Measurements from ENCODE around the gene OR2T11.
"Not testable (repeated sequence)": the region's sequence is repeated elsewhere in the genome, so short reads cannot be mapped to it uniquely, and the experiment has no call there.

The OR2T11 gene, protein sequence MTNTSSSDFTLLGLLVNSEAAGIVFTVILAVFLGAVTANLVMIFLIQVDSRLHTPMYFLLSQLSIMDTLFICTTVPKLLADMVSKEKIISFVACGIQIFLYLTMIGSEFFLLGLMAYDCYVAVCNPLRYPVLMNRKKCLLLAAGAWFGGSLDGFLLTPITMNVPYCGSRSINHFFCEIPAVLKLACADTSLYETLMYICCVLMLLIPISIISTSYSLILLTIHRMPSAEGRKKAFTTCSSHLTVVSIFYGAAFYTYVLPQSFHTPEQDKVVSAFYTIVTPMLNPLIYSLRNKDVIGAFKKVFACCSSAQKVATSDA

DNA sequence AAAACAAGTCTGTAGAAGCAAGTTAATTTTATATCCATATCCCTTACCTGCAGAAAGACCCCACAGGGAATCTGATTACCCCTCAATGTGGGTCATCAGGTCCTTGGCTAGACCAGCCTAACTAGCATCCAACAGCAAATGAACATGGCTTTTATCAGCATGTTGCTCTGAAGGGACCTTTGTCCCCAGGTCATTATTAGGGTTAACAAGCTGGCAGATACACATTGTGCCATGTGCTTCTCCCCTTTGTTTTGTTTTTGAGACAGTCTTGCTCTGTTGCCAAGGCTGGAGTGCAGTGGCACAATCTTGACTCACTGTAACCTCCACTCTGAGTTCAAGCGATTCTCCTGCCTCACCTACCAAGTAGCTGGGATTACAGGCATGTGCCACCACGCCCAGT lies at the start of gene OR2T11:
Gene OR2T11, minus strand, starts transcription at position 101 of the 400 bp plus-strand sequence. CDS start 7,963 bp downstream, outside the sequence.
- not testable (repeated sequence) for H3K9me3 ChIP-seq (ENCODE audit: low read depth, low read length); H3K36me3 ChIP-seq (ENCODE audit: insufficient read depth, low read length); H3K27ac ChIP-seq; H3K4me3 ChIP-seq; DNase-seq (ENCODE audit: low read depth, low spot score); H3K9ac ChIP-seq (ENCODE audit: insufficient read length)

- H3K4me3 ChIP-seq = no peak overlapping the region
- no peak overlapping the region for H3K9ac ChIP-seq (ENCODE audit: insufficient read length)
- H3K36me3 ChIP-seq (ENCODE audit: insufficient read depth, low read length) = no peaks in the 10 kb centered on the region
- H3K27ac ChIP-seq = no peak overlapping the region
- H3K9me3 ChIP-seq (ENCODE audit: low read depth, low read length) = no peaks in the 10 kb centered on the region
- no peak for DNase-seq (ENCODE audit: low read depth, low spot score)
- TF ChIP-seq FOXP2 (optimal IDR thresholded peaks at IDR 0.05; ENCODE audit: control extremely low read depth, extremely low read length, insufficient read depth) (no peak), EZH2 (IDR thresholded peaks at IDR 0.05) (no peak), POLR2AphosphoS5 (IDR thresholded peaks at IDR 0.05; ENCODE audit: borderline replicate concordance, low read depth, low read length) (no peak)
Observed at GRCh38 chr1:248681651-248682050, 46.8 kb upstream of the OR2T11 start.

- no peak overlapping the region for H3K4me3 ChIP-seq
- no peak for DNase-seq (ENCODE audit: low read depth, low spot score)
- H3K9ac ChIP-seq (ENCODE audit: insufficient read length) = no peak overlapping the region
- TF ChIP-seq FOXP2 (optimal IDR thresholded peaks at IDR 0.05; ENCODE audit: control extremely low read depth, extremely low read length, insufficient read depth) (no peak), POLR2AphosphoS5 (IDR thresholded peaks at IDR 0.05; ENCODE audit: borderline replicate concordance, low read depth, low read length) (no peak), EZH2 (IDR thresholded peaks at IDR 0.05) (no peak)
- no peaks in the 10 kb centered on the region for H3K36me3 ChIP-seq (ENCODE audit: insufficient read depth, low read length)
- H3K27ac ChIP-seq = no peak overlapping the region
- H3K9me3 ChIP-seq (ENCODE audit: low read depth, low read length) = no peaks in the 10 kb centered on the region
Observed at GRCh38 chr1:248670003-248670402, 35.1 kb upstream of the OR2T11 start.

- not testable (repeated sequence) for H3K27ac ChIP-seq; DNase-seq (ENCODE audit: low read depth, low spot score); H3K9ac ChIP-seq (ENCODE audit: insufficient read length); H3K4me3 ChIP-seq; H3K9me3 ChIP-seq (ENCODE audit: low read depth, low read length); H3K36me3 ChIP-seq (ENCODE audit: insufficient read depth, low read length)
Observed at GRCh38 chr1:248663453-248664328, 28.8 kb upstream of the OR2T11 start.

- not testable (repeated sequence) for H3K27ac ChIP-seq; H3K9ac ChIP-seq (ENCODE audit: insufficient read length); H3K4me3 ChIP-seq; DNase-seq (ENCODE audit: low read depth, low spot score); H3K36me3 ChIP-seq (ENCODE audit: insufficient read depth, low read length); H3K9me3 ChIP-seq (ENCODE audit: low read depth, low read length)
Observed at GRCh38 chr1:248656797-248657196, 21.9 kb upstream of the OR2T11 start.

- not testable (repeated sequence) for H3K9me3 ChIP-seq (ENCODE audit: low read depth, low read length); H3K4me3 ChIP-seq; DNase-seq (ENCODE audit: low read depth, low spot score); H3K27ac ChIP-seq; H3K36me3 ChIP-seq (ENCODE audit: insufficient read depth, low read length); H3K9ac ChIP-seq (ENCODE audit: insufficient read length)
Observed at GRCh38 chr1:248655354-248655753, 20.5 kb upstream of the OR2T11 start, which contains the start of gene OR2T27. Gene OR2T27 (minus strand): TSS chr1:248655528. CDS start chr1:248650884, 4,644 bp downstream.

GRCh38 chr1:248648770-248649536 lies 14.1 kb upstream of the OR2T11 start:
- not testable (repeated sequence) for H3K36me3 ChIP-seq (ENCODE audit: insufficient read depth, low read length); H3K9me3 ChIP-seq (ENCODE audit: low read depth, low read length); H3K9ac ChIP-seq (ENCODE audit: insufficient read length); H3K4me3 ChIP-seq; DNase-seq (ENCODE audit: low read depth, low spot score); H3K27ac ChIP-seq

GRCh38 chr1:248645178-248645577 lies 10.3 kb upstream of the OR2T11 start, which contains the start of gene OR2T35:
Gene OR2T35 (minus strand): TSS chr1:248645278. CDS start chr1:248639258, 6,020 bp downstream.
- H3K36me3 ChIP-seq (ENCODE audit: insufficient read depth, low read length); H3K4me3 ChIP-seq; DNase-seq (ENCODE audit: low read depth, low spot score); H3K9ac ChIP-seq (ENCODE audit: insufficient read length); H3K27ac ChIP-seq; H3K9me3 ChIP-seq (ENCODE audit: low read depth, low read length): not testable (repeated sequence)

DNA sequence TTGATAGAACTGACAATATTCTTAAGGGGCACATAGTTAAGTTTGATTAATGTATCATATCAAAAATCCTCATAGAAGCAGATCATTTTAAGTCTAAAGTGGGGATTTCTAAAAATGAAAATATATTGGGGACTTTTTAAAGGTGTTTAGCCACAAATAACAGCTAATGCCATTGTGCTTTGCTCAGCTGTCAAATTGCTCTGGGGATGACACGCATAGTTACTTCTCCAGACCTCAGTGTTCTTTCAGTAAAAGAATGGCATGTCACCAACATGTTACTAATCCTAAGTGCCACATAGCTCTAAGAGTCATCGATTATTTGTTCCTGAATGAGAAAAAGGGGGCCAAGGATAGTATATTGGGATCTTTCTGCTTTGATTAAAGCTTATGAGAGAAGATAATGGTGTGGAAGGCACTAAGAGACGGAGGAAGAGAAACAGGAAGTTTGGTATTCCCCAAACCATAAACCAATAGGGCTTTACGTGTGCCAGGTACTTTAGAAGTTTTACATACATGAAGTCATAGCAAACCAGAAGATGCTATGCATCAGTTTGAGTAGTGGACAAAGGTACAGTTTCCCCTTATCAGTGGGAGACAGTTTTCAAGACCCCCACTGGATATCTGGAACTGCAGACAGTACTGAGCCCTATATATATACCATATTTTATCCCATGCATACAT lies 8.2 kb upstream of the OR2T11 start:
- not testable (repeated sequence) for H3K36me3 ChIP-seq (ENCODE audit: insufficient read depth, low read length); H3K9ac ChIP-seq (ENCODE audit: insufficient read length); H3K27ac ChIP-seq; DNase-seq (ENCODE audit: low read depth, low spot score); H3K9me3 ChIP-seq (ENCODE audit: low read depth, low read length); H3K4me3 ChIP-seq

DNA sequence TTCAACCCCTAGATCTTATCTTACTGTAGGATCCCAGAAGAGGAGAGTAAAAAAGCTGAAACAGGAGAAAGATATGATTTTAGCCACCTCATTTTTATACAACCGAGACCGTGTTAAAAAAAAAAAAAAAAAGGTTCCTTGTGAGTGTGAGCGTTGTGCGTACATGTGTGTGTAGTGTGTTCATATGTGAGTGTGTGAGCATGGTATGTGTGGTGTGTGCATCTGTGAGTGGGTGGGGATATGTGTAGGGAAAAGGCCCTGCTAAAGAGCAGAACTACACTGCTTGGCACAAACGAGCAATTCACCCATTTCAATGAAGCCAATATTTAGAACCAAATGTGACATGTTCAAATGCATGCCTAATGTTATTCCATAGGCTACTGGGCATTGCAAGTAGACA lies 6.7 kb upstream of the OR2T11 start:
- not testable (repeated sequence) for DNase-seq (ENCODE audit: low read depth, low spot score); H3K9ac ChIP-seq (ENCODE audit: insufficient read length); H3K9me3 ChIP-seq (ENCODE audit: low read depth, low read length); H3K36me3 ChIP-seq (ENCODE audit: insufficient read depth, low read length); H3K27ac ChIP-seq; H3K4me3 ChIP-seq

- not testable (repeated sequence) for DNase-seq (ENCODE audit: low read depth, low spot score); H3K9me3 ChIP-seq (ENCODE audit: low read depth, low read length); H3K27ac ChIP-seq
Observed at GRCh38 chr1:248640906-248641305, 6.0 kb upstream of the OR2T11 start.

DNA sequence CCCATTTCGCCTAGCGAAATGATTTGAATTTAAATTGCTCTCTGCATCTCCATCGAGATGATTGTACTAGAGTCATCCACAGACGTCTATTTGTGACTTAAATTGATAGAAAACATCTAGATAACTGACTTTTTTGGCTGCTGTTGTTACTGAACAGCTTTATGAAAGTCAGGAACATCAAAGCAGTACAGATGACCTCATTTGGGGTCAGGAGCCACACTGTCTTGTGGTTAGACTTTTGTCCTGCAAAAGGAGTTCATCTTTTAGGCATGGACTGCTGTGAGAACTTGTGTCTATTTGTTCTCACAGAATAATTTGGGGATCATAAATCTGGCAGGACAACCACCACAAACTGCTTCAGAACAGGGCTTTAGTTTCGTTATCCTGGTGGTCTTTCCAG lies 4.8 kb upstream of the OR2T11 start:
- H3K36me3 ChIP-seq (ENCODE audit: insufficient read depth, low read length); H3K27ac ChIP-seq; DNase-seq (ENCODE audit: low read depth, low spot score); H3K9me3 ChIP-seq (ENCODE audit: low read depth, low read length); H3K9ac ChIP-seq (ENCODE audit: insufficient read length); H3K4me3 ChIP-seq: not testable (repeated sequence)

More at GRCh38 chr1:248640906-248641305, 6.0 kb upstream of the OR2T11 start:
- not testable (repeated sequence) for H3K9ac ChIP-seq (ENCODE audit: insufficient read length); H3K36me3 ChIP-seq (ENCODE audit: insufficient read depth, low read length); H3K4me3 ChIP-seq
